Activated CD4-positive, alpha-beta T cell treated with anti-CD3 and anti-CD28 coated beads, Interleukin-2, Interleukin-4, amounts not matched to agents 100 ng/mL and 50 ng/mL, durations not matched to agents 16 hours and 8 hours (primary cell): ENCODE data around the gene IFNE.
"Not testable (repeated sequence)": the region's sequence is repeated elsewhere in the genome, so short reads cannot be mapped to it uniquely, and the experiment has no call there.

Experiments
- DNase-seq: peaks from one replicate; pipeline ENCODE4 v3.0.0-alpha.2; 2020; ENCODE audit warnings: low spot score

The IFNE gene

GRCh38 chr9:21491756-21492155 lies 9.6 kb upstream of the IFNE start:
- no peak for DNase-seq

GRCh38 chr9:21481470-21482056 lies 550 bp downstream of the IFNE start:
- DNase-seq, result no peak

DNA sequence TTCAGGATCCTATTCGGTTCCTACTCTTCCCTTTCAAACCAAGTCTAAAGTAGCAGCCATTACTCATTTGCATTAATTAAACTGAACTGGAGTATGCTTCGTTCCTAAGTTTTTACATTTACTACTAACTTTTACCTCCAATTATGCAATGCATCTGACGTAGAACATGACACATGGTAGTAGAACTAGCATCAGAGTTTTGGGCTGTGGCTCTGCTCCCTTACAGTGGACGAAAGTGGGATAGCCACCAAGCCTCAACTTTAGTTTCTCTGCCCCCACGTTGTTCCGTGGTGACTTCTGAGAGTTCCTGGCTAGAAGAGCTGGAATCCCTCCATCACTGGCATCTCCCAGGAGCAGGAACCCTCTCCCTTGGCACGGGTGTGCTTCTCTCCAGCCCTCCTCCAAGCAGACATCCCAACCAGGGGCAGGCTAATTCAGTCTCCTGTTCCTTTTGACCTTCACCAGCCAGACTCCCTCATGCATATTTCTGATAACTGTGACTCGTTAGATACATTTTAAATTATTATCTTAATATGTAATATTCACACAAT lies 2.9 kb downstream of the IFNE start:
- no peak for DNase-seq

- DNase-seq, result peak; percentile 9
Measured at GRCh38 chr9:21477466-21477865, 4.6 kb downstream of the IFNE start.

DNA sequence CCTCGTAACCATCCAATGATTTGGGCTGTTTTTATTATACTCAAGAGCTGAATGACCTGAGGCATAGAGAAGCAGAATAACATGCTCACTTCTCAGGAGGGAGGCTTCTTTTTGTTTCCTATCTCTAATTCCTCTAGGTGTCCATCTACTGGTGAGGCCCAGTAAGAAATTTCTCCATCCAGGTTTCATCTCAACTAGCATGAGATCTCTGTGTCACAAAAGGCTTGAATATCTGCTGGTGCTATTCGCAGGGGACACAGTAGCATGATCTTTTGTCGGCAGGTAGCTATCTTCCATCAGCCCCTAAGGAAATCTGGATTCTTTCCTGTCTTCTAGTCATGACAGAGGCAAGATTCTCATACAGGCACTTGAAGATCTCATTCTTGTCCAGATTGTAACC lies 8.9 kb downstream of the IFNE start:
- DNase-seq, result no peak

DNA sequence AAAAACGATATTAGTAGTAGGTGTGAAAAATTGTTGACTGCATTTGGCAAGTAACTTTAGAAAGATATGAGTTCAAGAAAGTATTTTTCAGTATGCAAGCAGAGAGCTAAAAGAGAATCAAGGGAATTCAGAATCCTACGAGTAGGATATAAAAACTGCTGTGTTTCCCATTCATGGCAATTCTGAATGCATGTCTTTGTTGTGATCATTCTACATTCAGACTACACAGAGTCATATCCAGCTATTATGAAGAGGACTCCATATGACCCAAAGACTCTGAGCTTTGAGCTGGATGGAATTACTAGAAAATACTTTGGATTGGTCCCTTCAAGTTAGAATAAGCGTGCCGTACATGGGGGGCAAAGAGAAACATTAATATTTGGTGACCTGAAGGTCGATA lies 12.0 kb downstream of the IFNE start:
- DNase-seq, result no peak

GRCh38 chr9:21465859-21466518 lies 16.1 kb downstream of the IFNE start:
- DNase-seq, result peak; percentile 61

DNA sequence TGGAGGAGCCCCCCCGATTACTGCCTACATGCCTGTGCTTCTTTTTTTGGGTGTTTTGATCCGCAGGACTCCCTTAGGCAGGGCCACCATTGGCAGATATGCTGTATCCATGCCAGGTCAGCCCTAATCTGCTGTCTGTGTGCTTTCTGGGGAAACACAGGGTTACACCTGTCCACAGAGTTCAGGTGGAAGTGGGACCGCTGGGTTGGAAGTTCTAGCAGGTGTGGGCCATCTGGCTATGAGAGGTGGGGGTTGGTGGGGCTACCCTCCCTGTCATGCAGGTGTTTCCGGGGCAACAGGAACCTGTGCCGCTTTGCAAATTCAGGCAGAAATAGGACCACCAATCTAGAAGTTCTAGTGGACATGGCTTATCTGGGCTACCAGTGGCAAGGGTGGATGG lies 17.0 kb downstream of the IFNE start:
- DNase-seq, result no peak

DNA sequence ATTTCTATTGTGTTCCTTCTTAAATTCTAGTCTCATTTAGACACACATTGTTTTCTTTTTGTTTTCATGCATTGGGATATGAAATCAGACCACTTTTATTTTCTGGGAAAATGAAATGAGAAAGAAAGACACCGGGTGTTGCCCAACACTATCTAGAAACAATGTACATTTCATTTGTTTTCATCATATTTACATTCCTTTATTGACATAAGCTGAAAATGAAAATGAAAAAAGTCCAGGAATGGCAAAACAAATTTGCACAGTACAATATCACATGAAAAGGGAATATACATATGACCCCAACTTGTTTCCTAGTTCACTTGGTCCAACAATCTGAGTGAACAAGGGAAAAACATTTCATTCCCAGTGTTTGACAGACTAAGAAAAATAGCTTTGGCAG lies 20.7 kb downstream of the IFNE start:
- no peak for DNase-seq

DNA sequence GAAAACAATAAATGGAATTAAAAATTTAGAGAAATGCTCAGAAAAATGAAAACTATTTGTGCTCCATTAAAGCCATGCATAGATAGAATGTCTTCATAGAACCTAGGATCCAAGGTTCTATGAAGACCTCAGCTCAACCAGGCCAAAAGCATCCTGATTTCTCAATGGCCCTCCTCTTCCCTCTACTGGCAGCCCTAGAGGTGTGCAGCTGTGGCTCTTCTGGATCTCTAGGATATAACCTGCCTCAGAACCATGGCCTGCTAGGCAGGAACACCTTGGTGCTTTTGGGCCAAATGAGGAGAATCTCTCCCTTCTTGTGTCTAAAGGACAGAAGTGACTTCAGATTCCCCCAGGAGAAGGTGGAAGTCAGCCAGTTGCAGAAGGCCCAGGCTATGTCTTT lies 26.8 kb downstream of the IFNE start:
- DNase-seq, result peak; percentile 9

- no peak for DNase-seq
Measured at GRCh38 chr9:21454149-21454548, 28.0 kb downstream of the IFNE start.

- DNase-seq, result no peak
Measured at GRCh38 chr9:21452681-21453080, 29.4 kb downstream of the IFNE start.

DNA sequence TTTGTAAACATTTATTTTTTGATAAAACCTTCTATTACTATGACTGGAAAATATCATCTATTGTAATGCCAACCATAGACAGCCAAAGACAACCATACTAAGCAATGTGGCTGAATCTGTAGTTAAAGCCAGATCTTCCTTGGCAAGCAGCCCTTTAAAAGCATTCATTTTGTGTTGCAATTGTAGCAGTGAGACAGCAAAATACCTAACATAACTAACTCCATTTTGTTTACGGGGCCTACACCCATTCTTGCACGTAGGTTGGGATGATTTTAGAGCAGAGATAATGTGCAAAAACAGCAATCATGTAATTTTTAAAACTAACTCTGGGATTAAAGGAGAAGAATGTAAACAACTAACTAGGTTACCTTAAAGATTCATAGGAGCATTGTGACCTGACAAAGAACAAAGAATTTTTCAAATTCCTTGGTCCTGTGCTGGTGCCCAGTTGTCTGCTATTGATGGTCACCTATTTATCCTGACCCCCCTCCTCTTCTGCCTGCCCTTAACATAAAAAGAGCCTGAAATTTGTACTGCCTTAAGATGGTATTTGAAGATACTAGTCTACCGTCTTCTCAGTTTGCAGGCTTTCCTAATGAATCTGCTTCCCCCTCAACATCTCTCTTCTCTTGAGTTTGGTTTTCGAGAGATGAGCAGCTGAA lies 31.2 kb downstream of the IFNE start:
- no peak for DNase-seq

- DNase-seq, result not testable (repeated sequence)
Measured at GRCh38 chr9:21449312-21449711, 32.8 kb downstream of the IFNE start.

- peak; percentile 2 for DNase-seq
Measured at GRCh38 chr9:21443849-21444625, 38.1 kb downstream of the IFNE start.

DNA sequence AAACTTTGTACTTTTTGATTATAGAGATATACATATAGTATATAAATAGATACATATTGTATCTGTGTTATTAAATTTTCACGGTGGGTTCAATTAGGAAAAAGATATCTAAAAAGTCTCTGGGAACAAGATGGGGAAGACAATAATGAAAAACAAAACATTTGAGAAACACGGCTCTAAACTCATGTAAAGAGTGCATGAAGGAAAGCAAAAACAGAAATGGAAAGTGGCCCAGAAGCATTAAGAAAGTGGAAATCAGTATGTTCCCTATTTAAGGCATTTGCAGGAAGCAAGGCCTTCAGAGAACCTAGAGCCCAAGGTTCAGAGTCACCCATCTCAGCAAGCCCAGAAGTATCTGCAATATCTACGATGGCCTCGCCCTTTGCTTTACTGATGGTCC lies 42.0 kb downstream of the IFNE start, which contains the start of gene IFNA1:
Gene IFNA1, plus strand, starts transcription at position 301 of the 400 bp plus-strand sequence. Its CDS starts 69 bp downstream, at position 370.
- no peak for DNase-seq

DNA sequence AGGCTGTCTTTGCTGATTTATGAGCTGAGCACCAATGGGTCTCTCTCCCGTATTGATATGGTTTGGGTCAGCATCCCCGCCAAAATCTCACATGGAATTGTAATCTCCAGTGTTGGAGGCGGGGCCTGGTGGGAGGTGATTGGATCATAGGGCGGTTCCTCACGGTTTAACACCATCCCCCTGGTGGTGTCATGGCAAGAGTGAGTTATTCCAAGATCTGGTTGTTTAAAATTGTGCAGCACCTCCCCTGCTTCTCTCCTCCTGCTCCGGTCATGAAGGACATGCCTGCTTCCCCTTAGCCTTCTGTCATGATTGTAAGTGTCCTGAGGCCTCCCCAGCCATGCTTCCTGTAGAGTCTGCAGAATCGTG lies 47.1 kb downstream of the IFNE start:
- DNase-seq, result not testable (repeated sequence)

DNA sequence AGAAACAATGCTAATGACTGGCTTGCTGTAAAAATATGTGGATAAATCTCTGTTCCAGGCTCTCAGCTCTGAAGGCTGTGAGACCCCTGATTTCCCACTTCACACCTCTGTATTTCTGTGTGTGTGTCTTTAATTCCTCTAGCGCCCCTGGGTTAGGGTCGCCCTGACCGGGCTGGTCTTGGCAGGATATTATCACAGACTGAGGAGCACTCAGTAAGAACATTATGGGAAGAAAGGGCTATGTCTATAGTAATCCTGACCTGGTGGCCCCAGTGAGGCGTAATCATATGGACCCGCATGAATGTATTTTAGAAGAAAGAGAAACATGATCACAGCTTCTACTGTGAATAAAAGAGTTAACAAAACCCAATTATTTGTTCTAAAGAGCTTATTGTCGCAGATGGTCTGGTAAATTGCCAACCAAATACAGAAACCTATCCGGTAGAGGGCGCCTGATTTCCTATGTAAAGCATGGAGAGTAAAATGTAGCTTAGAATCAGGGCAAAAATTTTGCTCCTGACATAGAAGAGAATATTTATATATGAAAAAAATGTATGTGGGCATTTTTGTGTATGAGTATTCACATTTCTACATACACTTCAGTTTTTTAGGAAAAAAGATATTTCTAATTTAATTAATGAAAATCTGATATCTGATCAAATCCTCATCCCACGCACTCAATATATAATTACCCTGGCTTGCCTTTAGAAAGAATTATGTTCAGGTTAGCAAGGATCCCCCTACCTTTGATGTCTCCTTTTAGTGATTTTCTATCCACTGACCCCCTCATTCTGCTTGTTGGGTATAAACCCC lies 47.7 kb downstream of the IFNE start:
- DNase-seq, result peak; percentile 39

DNA sequence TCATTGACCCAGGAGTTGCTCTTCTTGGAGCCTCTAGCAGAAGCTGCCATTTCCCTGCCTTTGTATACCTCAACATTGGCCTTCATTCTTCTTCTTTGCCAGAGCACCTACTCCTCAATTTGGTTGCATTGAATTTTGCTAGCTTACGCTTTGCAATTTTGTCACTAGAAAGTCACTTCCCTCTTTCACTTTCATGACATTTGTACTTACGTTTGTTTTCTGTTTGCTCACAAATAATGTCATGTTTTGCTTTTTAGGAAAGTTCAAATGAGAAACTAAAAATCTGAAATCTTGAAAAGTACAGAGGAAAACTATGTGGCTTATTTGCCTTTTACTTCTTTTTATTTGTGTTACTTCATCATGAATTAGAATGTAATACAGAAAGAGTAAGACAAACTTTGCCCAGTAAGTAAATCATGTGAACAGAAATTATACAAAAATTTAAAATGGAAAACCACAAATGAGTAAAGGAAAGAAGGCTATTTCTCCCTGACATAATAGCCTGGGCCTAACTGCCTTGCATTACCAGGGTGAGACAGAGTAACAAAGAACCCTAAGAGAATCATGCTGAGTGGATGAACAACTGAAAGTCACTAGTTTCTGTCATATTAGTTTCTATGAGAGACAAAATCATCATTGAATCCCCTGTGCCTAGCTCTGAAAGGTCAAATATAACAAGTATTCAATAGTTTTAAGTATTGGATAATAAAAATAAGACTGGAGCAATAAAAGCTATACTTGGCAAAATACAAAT lies 49.3 kb downstream of the IFNE start:
- DNase-seq, result no peak
